ENCODE results near the gene SUSD4.
"Not testable (repeated sequence)": the region's sequence is repeated elsewhere in the genome, so short reads cannot be mapped to it uniquely, and the experiment has no call there.

SUSD4 gene

GRCh38 chr1:223363856-223364684 lies at the start of gene SUSD4:
Gene SUSD4, minus strand, starts transcription at chr1:223364176. Its CDS starts 751 bp downstream, at chr1:223363425.
- peak; percentile 65 for DNase-seq

- no peak for DNase-seq
Observed at GRCh38 chr1:223413216-223413615, 49.2 kb upstream of the SUSD4 start.

GRCh38 chr1:223411710-223412109 lies 47.7 kb upstream of the SUSD4 start:
- DNase-seq: no peak

GRCh38 chr1:223411309-223411708 lies 47.3 kb upstream of the SUSD4 start:
- DNase-seq: no peak

- DNase-seq: no peak
Observed at GRCh38 chr1:223410036-223410435, 46.1 kb upstream of the SUSD4 start.

GRCh38 chr1:223405507-223405906 lies 41.5 kb upstream of the SUSD4 start:
- no peak for DNase-seq

- DNase-seq: no peak
Observed at GRCh38 chr1:223403184-223403815, 39.3 kb upstream of the SUSD4 start.

GRCh38 chr1:223402790-223403142 lies 38.8 kb upstream of the SUSD4 start:
- no peak for DNase-seq

GRCh38 chr1:223401873-223402789 lies 38.2 kb upstream of the SUSD4 start:
- DNase-seq: no peak

- DNase-seq: not testable (repeated sequence)
Observed at GRCh38 chr1:223399393-223399792, 35.4 kb upstream of the SUSD4 start.

- DNase-seq: no peak
Observed at GRCh38 chr1:223394706-223395105, 30.7 kb upstream of the SUSD4 start.

- DNase-seq: no peak
Observed at GRCh38 chr1:223394242-223394641, 30.3 kb upstream of the SUSD4 start.

- no peak for DNase-seq
Observed at GRCh38 chr1:223393275-223394214, 29.6 kb upstream of the SUSD4 start, which contains the start of gene CCDC185. Gene CCDC185, plus strand, starts transcription at chr1:223393415. Its CDS starts 61 bp downstream, at chr1:223393476.

GRCh38 chr1:223390618-223391017 lies 26.6 kb upstream of the SUSD4 start:
- no peak for DNase-seq

- no peak for DNase-seq
Observed at GRCh38 chr1:223386013-223386412, 22.0 kb upstream of the SUSD4 start.

GRCh38 chr1:223378754-223379153 lies 14.8 kb upstream of the SUSD4 start:
- no peak for DNase-seq

GRCh38 chr1:223374064-223374610 lies 10.2 kb upstream of the SUSD4 start:
- no peak for DNase-seq

GRCh38 chr1:223364685-223365382 lies 858 bp upstream of the SUSD4 start:
- peak; percentile 21 for DNase-seq

- peak; percentile 39 for DNase-seq
Observed at GRCh38 chr1:223363057-223363855, 720 bp downstream of the SUSD4 start.

GRCh38 chr1:223358826-223359225 lies 5.2 kb downstream of the SUSD4 start:
- DNase-seq: no peak

All from activated naive CD4-positive, alpha-beta T cell treated with Interleukin-2 at 50 U/mL for 16 hours (primary cell).